HG03558 (cell line): ENCODE data around the gene ARFGEF2.
"Not testable (repeated sequence)": the region's sequence is repeated elsewhere in the genome, so short reads cannot be mapped to it uniquely, and the experiment has no call there.

Source experiments
- ATAC-seq: cut with Tn5 transposase; IDR thresholded peaks from one replicate; pipeline ENCODE4 v1.9.1; 2021; ENCODE audit warnings: moderate number of reproducible peaks; ENCODE audit not compliant: unreplicated experiment; ENCODE audit errors: extremely low read depth

The ARFGEF2 gene

DNA sequence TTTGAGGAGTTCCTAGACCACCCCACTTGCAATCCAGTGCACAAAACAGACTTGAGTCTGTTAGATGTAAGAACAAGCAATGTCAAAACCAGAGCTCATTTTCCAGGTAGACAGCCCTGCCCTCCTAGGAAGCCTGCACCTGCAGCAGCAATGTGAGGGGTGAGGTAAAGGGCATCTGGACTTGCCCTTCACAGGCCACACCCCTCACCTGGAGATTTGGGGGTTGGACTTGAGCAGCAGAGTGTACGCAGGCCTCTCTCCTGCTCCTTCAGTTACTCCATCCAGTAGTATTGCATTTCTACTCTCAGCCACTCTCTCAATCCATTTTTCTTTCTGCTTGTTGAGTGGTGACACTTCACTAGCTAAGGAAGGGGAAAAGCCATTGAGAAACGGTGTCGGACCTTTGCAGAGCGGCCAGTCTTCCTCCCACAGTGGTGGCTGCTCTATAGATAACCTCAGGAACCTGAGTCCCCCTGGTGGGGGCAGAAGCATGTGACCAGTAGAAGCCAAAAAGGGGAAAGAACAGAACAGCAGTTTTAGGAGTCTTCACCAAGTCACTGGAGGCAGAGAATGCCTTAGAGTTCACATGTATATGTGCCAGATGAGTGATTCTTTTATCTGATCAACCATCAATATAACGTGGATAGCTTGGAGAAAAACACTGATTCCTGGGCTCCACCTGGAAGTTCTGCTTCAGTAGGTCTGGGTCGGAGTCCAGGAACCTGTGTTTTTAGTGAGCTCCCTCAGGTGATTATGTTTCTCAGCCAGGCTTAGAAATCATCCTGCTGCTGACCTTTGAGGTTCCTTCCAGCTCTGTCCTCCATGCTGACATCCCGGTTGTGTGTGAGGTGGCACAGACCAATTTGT is 28.0 kb downstream of the ARFGEF2 start:
- ATAC-seq = no peak

DNA sequence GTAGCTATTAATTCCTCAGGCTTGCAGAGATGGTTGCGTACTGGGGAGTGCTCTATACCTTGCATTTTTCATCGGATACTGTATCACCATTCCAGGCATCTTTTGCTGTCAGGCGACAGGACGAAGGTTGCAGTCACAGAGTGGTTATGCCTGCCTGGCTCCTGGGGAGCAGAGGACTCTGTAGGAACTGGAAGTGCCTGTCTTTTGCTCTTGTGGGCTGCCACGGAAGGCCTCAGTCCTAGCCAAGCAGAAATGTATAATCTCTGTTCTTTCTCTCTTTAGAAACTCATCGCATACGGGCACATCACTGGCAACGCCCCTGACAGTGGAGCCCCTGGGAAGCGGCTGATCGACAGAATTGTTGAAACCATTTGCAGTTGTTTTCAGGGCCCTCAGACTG is 29.5 kb downstream of the ARFGEF2 start:
- no peak for ATAC-seq

DNA sequence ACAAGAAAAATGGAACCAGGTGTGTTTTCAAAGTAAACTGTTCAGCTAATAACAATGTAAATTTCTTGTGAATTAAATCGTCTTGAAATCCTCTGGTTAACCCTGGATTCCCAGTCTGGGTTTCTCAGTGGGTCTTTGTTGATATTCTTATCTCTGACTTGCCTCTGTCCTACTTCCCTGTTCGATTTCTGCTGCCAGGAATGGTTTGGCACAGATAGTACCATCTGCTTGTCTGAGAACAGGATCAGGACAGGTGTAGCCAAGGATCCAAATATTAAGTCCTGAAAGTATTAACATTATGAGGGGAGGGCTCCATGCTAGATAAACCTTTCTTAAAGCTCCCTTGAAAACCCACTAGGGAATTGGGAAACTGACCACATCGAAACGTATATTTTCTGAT is 30.1 kb downstream of the ARFGEF2 start:
- no peak for ATAC-seq

DNA sequence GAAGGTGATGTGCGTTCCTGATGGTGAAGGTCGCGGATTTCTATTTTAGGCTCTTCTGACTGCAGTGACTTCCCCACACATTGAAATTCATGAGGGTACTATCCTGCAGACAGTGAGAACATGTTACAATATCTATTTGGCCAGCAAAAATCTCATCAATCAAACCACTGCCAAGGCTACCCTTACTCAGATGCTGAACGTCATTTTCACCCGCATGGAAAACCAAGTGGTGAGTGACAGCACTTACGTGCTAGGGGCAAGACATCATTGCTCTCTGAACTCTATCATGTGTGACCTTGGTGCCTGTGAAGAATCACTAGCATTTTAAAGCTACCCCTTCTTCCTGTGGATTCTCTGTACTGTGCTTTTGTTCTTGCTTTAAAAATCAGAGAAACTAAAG is 31.1 kb downstream of the ARFGEF2 start:
- ATAC-seq = no peak

DNA sequence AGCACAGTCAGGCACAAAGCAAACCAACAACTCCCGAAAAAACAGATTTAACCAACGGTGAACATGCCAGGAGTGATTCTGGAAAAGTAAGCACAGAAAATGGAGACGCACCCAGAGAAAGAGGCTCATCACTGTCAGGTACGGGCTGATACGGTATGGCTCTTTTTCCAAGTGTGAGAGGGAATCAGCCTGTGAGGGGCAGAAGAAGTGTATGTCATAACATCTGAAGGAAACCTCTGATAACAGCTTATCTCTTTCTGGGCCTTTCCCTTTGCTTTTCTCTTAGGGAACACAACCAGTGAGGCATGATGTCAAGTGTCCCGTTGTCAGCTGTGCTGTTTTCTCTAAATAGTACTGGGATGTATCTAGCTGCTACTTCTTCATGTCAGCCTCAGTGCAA is 32.1 kb downstream of the ARFGEF2 start:
- ATAC-seq = no peak

DNA sequence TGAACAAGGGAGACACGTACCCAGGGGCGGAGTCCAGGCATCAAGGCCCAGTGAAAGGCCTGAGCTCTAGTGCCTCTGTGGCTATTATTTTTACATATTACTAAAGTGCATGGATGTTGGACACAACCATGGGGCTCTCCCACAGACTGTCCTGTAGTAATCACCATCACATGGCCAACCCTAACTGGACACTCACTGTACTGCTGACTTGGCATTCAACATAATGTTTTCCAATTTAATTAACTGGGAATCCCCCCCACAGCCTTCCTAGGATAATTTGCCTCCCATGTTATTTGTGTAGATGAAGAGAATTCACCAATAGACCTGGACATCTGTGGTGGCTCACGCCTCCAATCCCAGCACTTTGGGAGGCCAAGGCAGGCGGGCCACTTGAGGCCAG is 34.5 kb downstream of the ARFGEF2 start:
- ATAC-seq = no peak

DNA sequence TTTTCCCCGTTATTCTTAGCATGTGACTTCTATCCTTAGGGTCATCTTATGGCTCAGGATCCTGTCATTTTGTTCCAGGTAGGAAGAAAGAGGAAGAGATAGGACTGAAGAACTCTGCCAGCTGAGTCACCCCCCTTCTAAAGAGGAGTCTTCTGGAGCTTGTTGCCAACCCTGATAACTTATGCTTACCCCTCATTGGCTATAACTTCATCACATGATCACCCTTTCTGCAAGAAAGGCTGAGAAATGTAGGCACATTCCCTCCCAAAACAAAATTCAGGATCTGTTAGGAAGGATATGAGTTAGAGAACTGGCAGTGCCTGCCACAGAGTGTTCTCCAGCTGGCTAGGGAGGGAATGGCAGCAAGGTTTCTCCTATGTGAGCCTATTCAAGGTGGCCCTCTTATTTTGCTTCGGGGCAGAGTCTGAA is 35.6 kb downstream of the ARFGEF2 start:
- no peak for ATAC-seq

DNA sequence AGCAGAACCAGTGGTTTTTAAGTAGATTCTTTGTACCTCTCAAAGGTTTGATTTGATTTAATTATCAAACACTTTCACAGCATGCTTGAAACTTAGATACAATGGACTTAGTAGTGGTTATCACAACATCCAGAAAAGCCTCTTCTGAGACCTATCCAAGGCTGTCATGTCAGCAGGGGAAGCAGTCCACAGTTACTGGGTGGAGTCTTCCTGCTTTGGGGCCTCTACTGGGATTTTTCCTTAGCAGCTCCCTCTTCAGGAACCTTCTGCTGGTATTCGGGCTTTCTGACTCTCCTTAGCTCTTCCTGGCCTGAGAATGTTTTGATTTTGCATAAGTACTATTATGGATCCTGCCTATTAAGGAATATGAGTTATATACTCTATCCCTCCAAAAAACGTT is 36.0 kb downstream of the ARFGEF2 start:
- no peak for ATAC-seq

DNA sequence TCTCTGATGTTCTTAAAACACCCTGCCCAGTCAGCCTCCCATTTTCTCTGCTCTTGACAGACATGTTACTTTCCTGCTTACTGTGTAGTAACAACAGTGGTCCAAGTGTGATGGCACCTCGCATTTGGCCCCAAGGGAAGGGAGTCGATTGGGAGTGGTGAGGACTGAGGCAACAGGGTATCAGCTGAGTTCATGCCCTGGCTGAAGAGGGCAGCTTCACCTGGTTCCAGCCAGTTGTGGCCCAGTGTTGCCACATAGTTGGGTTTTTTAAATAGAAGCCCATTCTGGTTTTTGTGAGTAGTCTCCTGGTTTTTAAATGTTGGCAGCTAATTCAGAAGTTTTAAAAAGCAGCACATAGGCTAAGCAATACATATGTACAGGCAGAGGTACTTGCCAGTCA is 37.2 kb downstream of the ARFGEF2 start:
- ATAC-seq = no peak

DNA sequence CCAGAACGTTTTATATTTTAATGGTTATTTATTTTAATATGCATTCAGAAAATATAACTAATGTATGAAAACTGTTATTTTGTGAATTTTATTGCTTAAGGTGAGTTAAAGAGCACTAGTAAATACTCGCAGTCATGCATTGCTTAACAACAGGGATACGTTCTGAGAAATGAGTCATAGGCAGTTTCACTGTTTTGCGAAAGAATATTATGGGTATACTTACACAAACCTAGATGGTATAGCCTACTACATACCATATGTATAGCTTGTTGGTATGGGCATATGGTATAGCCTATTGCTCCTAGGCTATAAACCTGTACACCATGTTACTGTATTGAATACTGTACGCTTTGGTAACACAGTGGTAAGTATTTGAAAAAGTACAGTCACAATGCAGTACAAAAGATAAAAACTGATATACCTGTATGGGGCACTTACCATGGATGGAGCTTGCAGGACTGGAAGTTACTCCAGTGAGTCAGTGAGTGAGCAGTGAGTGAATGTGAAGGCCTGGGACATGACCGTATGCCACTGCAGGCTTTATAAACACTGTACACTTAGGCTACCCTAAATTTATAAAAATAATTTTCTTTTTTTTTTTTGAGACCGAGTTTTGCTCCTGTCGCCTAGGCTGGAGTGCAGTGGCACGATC is 38.5 kb downstream of the ARFGEF2 start:
- no peak for ATAC-seq

DNA sequence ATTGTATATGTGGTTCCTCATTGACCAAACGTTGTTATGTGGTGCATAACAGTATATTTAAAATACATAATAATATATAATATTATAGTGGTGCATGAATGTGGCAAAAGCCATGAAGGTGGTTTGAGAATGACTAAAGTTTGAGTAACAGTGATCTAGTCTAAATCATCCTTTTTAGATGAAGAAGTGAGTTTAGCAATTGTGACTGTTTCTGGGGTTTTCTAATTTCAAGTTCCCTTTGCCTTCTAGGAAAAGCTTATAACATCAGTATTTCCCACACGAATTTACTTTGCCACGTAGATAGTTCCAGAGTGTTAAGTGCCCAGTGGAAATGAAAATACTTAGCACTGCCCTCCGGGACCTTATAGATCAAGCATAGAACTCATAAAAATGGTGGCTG is 40.9 kb downstream of the ARFGEF2 start:
- no peak for ATAC-seq

DNA sequence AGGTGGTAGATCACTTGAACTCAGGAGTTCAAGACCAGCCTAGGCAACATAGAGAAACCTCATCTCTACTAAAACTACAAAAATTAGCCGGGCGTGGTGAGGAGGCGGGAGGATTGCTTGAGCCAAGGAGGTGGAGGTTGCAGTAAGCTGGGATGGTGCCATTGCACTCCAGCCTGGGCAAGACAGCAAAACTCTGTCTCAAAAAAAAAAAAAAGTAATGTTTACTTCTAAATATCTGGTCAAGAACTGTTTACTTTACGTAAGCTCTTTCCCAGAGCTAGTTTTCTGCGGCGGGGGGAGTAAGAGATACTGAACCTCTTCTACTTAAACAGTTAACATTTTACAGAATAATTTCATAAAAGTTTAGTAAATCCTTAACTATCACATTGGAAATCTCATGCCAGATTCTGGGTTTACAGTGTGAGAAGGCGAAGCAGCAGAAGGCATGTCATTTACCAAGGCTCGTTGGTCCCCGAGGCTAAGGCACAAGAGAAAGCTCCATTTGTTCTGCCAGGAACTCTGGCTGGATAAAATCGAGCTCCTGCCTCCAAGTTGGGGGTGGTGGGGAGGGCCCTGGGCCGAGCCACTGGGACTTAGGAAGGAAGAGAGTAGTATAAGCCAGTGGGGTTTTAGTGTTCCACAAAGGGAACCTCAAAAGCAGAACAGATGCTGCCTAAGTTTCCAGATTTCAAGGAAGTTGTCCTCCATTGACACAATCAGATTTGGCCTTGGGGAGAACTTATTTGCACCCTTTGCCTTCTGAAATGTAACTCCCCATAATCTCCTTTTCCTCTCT is 41.7 kb downstream of the ARFGEF2 start:
- ATAC-seq = no peak

DNA sequence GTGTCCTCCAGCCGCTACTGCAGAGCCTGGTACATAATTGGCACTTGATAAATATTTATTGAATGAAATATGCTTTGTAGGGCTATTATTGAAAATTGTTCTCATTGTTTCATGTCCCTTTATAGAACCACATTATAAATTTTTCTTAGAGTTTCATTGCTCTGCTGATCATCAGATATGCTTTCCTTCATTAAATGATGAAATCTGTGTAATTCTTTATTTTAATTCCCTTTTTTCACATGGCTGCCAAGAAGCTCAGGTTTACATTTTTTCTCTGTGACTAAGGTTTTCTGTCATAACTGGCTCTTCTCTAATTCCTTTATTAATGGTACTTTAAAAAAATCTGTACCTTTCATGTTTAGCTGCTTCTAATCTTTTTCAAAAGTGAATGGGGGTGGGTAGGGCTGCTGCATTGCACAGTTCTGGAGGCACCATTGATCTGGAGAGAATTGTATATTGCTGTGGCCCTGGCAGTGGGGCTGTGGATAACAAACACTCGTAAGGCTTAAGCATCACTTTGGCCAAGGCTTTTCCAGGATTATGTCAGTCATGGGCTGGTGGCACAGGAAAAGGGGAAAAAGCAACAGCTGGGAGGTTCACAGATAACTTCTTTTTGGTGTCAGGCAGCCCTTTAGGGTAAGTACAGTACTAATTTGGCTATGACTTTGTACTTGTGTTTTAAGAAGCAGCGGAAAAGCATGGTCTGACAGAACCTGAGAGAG is 43.8 kb downstream of the ARFGEF2 start:
- no peak for ATAC-seq

DNA sequence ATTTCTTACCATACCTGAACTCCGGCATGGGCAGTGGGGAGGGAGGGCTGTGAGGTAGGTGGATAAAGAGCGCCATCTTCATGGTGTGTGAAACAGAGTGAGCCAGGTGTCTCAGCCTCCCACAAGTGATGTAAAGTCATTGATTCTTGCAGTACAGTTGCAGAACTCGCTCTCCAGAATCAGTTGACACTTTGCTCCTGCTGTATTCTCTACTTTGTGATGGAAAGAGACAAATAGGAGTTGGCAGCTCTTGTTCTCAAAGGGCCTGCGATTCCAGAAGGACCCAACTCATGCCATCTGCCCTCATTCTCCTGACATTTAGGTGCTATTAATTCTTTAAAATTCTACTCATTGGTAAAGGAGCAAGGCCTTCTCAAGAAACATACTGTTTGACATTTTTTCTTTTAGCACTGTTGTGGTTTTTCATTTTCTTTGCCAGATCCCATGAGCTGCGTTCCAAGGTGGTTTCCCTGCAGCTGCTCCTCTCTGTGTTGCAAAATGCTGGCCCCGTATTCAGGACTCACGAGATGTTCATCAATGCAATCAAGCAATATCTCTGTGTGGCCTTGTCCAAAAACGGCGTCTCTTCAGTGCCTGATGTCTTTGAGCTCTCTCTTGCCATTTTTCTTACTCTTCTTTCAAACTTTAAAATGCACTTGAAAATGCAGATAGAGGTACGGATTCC is 49.3 kb downstream of the ARFGEF2 start:
- no peak for ATAC-seq

DNA sequence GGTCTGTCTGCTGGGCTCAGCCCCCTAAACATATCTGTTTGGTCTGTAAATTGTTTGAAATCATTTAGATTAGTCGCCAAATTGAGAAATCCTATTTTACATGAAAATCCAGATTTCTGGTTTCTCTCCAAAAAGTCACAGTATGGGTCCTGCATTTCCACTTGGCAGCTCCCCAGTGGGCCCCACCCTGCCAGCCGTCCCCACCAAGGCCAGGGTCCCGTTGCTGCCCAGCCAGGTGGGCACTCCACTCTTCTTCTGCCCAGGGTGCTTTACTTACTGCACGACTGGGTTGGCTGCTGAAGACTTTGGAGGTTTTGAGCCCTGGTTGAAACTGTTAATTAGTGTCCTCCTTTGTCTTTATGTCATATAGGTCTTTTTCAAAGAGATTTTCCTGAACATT is 50.4 kb downstream of the ARFGEF2 start:
- no peak for ATAC-seq

DNA sequence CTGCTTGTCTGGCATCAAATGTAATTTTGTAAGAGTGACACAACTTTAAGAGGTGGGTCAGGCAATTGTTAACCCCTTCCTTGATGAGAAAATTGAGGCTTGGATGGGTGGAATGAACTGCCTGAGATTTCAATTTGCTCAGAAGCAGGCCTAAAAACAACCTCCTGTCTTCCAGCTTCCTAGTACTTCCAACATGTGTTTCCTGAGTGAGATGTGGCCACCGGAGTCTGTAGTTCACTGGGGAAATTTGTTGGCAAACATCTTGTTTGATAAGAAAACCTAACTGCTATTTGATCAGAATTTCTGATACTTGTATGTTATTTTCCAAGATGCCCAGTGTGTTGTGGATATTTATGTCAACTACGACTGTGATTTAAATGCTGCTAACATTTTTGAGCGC is 51.3 kb downstream of the ARFGEF2 start:
- ATAC-seq = no peak

DNA sequence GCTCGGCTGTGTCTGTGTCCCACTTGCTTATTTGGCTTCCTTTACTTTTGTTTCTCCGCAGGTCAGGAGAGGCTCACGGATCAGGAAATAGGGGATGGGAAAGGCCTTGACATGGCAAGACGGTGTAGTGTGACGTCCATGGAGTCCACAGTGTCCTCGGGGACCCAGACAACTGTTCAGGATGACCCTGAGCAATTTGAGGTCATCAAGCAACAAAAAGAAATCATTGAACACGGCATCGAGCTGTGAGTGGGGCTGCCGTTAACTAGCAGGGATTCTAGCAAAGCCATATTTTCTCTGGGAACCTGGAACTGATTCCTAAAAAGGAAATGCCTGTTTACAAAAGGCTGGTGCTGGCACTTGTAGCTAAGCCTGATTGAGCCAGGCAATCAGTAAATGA is 54.4 kb downstream of the ARFGEF2 start:
- no peak for ATAC-seq

DNA sequence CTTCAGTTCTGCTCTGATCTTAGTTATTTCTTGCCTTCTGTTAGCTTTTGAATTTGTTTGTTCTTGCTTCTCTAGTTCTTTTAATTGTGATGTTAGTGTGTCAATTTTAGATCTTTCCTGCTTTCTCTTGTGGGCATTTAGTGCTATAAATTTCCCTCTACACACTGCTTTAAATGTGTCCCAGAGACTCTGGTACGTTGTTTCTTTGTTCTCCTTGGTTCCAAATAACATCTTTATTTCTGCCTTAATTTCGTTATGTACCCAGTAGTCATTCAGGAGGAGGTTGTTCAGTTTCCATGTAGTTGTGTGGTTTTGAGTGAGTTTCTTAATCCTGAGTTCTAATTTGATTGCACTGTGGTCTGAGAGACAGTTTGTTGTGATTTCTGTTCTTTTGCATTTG is 58.5 kb downstream of the ARFGEF2 start:
- not testable (repeated sequence) for ATAC-seq

DNA sequence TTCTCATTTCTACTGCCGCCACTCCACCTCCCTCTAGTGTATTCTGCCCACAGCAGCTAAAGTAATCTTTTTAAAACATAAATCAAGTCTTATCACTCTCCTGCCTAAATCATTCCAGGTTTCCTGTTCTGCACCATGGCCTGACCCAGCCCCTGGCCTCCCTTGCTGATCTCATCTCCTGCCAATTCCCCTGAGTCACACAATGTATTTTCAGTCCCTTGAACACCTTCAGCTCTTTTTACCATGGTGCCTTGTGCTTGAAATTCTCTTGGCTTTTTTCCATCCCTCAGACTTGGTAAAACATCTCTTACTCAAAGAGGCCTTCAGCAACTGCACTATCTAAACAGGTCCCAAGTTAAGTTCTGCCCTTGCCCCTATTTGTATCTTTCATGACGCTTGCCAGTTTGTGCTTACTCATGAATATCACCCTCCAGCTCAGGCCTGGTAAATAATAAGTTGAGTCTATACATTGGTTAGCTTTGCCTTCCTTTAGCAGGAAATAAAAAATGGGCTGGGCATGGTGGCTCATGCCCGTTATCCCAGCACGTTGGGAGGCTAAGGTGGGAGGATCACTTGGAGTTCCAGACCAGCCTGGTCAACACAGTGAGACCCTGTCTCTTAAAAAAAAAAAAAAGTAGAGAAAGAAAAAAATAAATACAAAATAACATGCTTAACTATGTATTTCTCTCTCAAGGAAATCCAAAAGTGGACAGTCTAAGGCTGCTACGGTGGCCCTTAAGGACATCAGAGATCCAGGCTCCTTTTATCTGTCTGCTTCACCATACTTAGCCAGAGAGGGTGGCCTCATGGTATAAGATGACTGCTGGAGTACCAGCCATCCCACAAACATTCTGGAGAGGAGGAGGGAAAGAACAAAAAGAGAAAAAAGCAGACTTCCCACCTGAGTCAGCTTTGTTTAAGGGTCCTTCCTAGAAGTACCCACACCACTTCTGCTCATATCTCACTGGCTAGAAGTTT is 62.2 kb downstream of the ARFGEF2 start:
- no peak for ATAC-seq
